Spleen (tissue), 11 donors: ENCODE measurements around the gene LRMDA. TPM values are rescaled to one million over a fixed set of nuclear protein-coding genes. Genes with fewer than 3 reads are reported as not detected.

Source experiments
- DNase-seq: peaks from one replicate; pipeline ENCODE4 v3.0.0-alpha.2; 2020
- H3K27ac ChIP-seq, 8 donors: fragments of 200-600 bp; sonication (generic) in 7 of 8; 1 replicate in 4 of 8; 2 replicates in 4 of 8; pipeline versions ENCODE4 v1.5.0 to v1.8.0; 2016 to 2021; ENCODE audit warnings: inconsistent platforms in 4 of 8, mild to moderate bottlenecking in 4 of 8, moderate library complexity in 1 of 8
- H3K27me3 ChIP-seq, 7 donors: fragments of 200-600 bp; sonication (generic) in 6 of 7; replicated peaks in 1 of 7; 1 replicate in 4 of 7; 2 replicates in 3 of 7; pipeline versions ENCODE4 v1.5.0 to v1.8.0; 2016 to 2021; ENCODE audit warnings: inconsistent platforms in 3 of 7, mild to moderate bottlenecking in 1 of 7
- H3K36me3 ChIP-seq, 6 donors: fragments of 200-600 bp; sonication (generic) in 5 of 6; 1 replicate in 4 of 6; 2 replicates in 2 of 6; pipeline versions ENCODE4 v1.5.0 to v1.8.0; 2016 to 2021; ENCODE audit warnings: inconsistent platforms in 2 of 6
- H3K4me1 ChIP-seq, 6 donors: fragments of 200-600 bp; sonication (generic) in 5 of 6; 1 replicate in 3 of 6; 2 replicates in 3 of 6; pipeline versions ENCODE4 v1.5.0 to v1.8.0; 2016 to 2021; ENCODE audit warnings: inconsistent platforms in 3 of 6
- H3K4me3 ChIP-seq, 8 donors: fragments of 200-600 bp; sonication (generic) in 7 of 8; 1 replicate in 4 of 8; 2 replicates in 4 of 8; pipeline versions ENCODE4 v1.5.0 to v1.8.0; 2016 to 2021; ENCODE audit warnings: inconsistent platforms in 4 of 8, mild to moderate bottlenecking in 4 of 8, moderate library complexity in 2 of 8
- H3K9me3 ChIP-seq, 8 donors: fragments of 200-600 bp; sonication (generic) in 7 of 8; 1 replicate in 4 of 8; 2 replicates in 4 of 8; pipeline versions ENCODE4 v1.5.0 to v1.8.0; 2016 to 2021; ENCODE audit warnings: inconsistent platforms in 4 of 8
- CTCF ChIP-seq, 11 experiments: fragments of 200-600 bp in 7 of 11; fragments of 450-650 bp in 4 of 11; sonication (generic) in 4 of 11; IDR thresholded peaks in 8 of 11; conservative IDR thresholded peaks in 3 of 11; 1 replicate in 7 of 11; 2 replicates in 4 of 11; pipeline versions ENCODE4 v1.4.0 to v1.8.0; 2016 to 2021; ENCODE audit warnings: antibody characterized with exemption in 11 of 11, inconsistent platforms in 4 of 11, mild to moderate bottlenecking in 1 of 11
- POLR2A ChIP-seq, 3 donors: fragments of 450-650 bp; IDR thresholded peaks; one replicate each; pipeline ENCODE4 v1.5.1; 2017; ENCODE audit warnings: antibody characterized with exemption in 3 of 3, mild to moderate bottlenecking in 1 of 3
- POLR2AphosphoS5 ChIP-seq, 3 donors: sonication (generic); formaldehyde crosslinking; IDR thresholded peaks; one replicate each; pipeline ENCODE4 v1.5.1; 2017; ENCODE audit warnings: antibody characterized with exemption in 3 of 3
- WGBS, 5 donors: extraction: QIAGEN DNeasy Blood & Tissue Kit in 3 of 5; methylation state at CpG; one replicate each; pipeline versions ENCODE4 v1.1.5 to v1.1.7; 2013 to 2018; 5-methylcytosine and 5-hydroxymethylcytosine counted together
- intact Hi-C: fragments of 100-400 bp; cut with DNase I; formaldehyde crosslinking; loops from one replicate; pipeline ENCODE4 v1.15.0; 2023; ENCODE audit warnings: low total_unique reads
- polyA plus RNA-seq, 3 donors: library from polyadenylated mRNA; stranded (reverse); fragments of 200-250 nt; gene quantifications; one replicate each; pipeline ENCODE4 v1.2.1, GENCODE V29; 2013
- total RNA-seq, 7 donors: library from RNA; depleted of rRNA in 3 of 7; stranded (reverse); fragments of >200 nt in 3 of 7; fragmentation: NEBNext Ultra II Directional in 4 of 7; extraction: Animal tissue kit (Norgen Biotek cat#: 25700) in 4 of 7; gene quantifications; one replicate each; pipeline versions ENCODE4 v1.1.0 to v1.2.1, GENCODE V29; 2016 to 2021
- donor health status: healthy with polysubstance abuse.
- donor health status: DM: no; HTN: no; CAD: no; lungs with moderate emphysema.
- donor health status: DM: no; HTN: no; CAD: no.
- donor health status: Bipolar disorder and iron deficiency.
- donor health status: healthy.
- donor health status: DM: no; HTN: no; CAD: no.
- donor health status: DM: yes; HTN: yes; CAD: no.

The LRMDA gene
- total and polyA plus RNA-seq, 10 donors, result 7.3 to 46.6 (median 28.2) TPM

- no peak for DNase-seq
- Histone ChIP-seq H3K27me3 (no peaks in the 10 kb centered on the region), H3K4me3 (no peak overlapping the region), H3K27ac (no peak overlapping the region), H3K4me1 (peaks cover 0 to 8% (median 0%) of the 10 kb centered on the region in 6 donors), H3K36me3 (no peaks in the 10 kb centered on the region), H3K9me3 (no peaks in the 10 kb centered on the region)
- intact Hi-C loops, result no loop called here
- TF ChIP-seq POLR2AphosphoS5 (IDR thresholded peaks at IDR 0.05), result no peak
- 78 to 89% (median 85%) methylated on average over 5 of the region's 5 CpGs for WGBS, 5 donors
Observed at GRCh38 chr10:75643944-75644692, 212.7 kb downstream of the LRMDA start.

DNA sequence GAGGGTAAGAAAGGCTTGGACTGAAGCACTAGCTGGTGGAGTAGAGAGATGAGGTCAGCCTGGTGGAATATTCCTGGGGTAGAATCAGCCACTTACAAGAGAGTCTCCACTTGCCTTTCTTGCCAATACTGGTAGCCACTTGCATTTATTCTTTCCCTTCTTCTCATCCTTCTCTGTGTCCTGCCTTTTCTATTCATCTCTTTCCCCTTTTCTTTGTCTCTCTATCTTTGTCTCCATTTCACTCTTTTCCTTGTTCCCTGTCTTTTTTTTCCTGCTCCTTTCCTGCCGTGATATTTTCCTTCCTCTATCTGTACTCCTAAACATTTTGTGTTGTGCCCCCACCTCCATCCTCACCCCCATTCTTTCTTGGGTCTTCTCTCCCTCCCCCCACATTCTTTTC lies 214.3 kb downstream of the LRMDA start:
- TF ChIP-seq CTCF (IDR thresholded peaks at IDR 0.05 in 8 of 11, conservative IDR thresholded peaks at IDR 0.05 in 3 of 11) (no peak), POLR2AphosphoS5 (IDR thresholded peaks at IDR 0.05) (no peak), POLR2A (IDR thresholded peaks at IDR 0.05) (no peak)

GRCh38 chr10:75646218-75646915 lies 214.9 kb downstream of the LRMDA start:
- WGBS, 5 donors, result 88 to 95% (median 93%) methylated on average over 19 of the region's 19 CpGs
- Histone ChIP-seq H3K4me1 (peaks cover 0 to 8% (median 0%) of the 10 kb centered on the region in 6 donors), H3K36me3 (no peaks in the 10 kb centered on the region), H3K4me3 (no peak overlapping the region), H3K27me3 (no peaks in the 10 kb centered on the region), H3K9me3 (no peaks in the 10 kb centered on the region), H3K27ac (no peak overlapping the region)
- TF ChIP-seq CTCF (IDR thresholded peaks at IDR 0.05 in 8 of 11, conservative IDR thresholded peaks at IDR 0.05 in 3 of 11) (no peak), POLR2A (IDR thresholded peaks at IDR 0.05) (no peak), POLR2AphosphoS5 (IDR thresholded peaks at IDR 0.05) (no peak)
- intact Hi-C loops, result no loop called here
- no peak for DNase-seq

More for the DNA sequence above, 214.3 kb downstream of the LRMDA start:
- Histone ChIP-seq H3K4me1 (peaks cover 0 to 8% (median 0%) of the 10 kb centered on the region in 6 donors), H3K4me3 (no peak overlapping the region), H3K9me3 (no peaks in the 10 kb centered on the region), H3K27me3 (no peaks in the 10 kb centered on the region), H3K27ac (no peak overlapping the region), H3K36me3 (no peaks in the 10 kb centered on the region)
- no peak for DNase-seq
- WGBS, 5 donors, result 82 to 96% (median 84%) methylated on average over 1 of the region's 1 CpG
- intact Hi-C loops, result no loop called here

GRCh38 chr10:75646916-75647315 lies 215.5 kb downstream of the LRMDA start:
- DNase-seq, result no peak
- Histone ChIP-seq H3K27me3 (no peaks in the 10 kb centered on the region), H3K4me1 (peaks cover 0 to 8% (median 0%) of the 10 kb centered on the region in 6 donors), H3K9me3 (no peaks in the 10 kb centered on the region), H3K36me3 (no peaks in the 10 kb centered on the region), H3K27ac (no peak overlapping the region), H3K4me3 (no peak overlapping the region)
- WGBS, 5 donors, result 59 to 81% (median 73%) methylated on average over 6 of the region's 6 CpGs
- TF ChIP-seq POLR2AphosphoS5 (IDR thresholded peaks at IDR 0.05) (no peak), CTCF (IDR thresholded peaks at IDR 0.05 in 8 of 11, conservative IDR thresholded peaks at IDR 0.05 in 3 of 11) (no peak), POLR2A (IDR thresholded peaks at IDR 0.05) (no peak)
- intact Hi-C loops, result no loop called here
